Neural cell (in vitro differentiated cells): ENCODE results near the gene ID4. TPM values are rescaled to one million over a fixed set of nuclear protein-coding genes. Genes with fewer than 3 reads are reported as not detected.

Experiments
- H2AFZ ChIP-seq: fragments of 200-600, 300-800 bp; sonication (generic), shearing (Covaris generic); 2 replicates; pipeline ENCODE4 v1.6.0; 2014; ENCODE audit warnings: low read depth, mild to moderate bottlenecking, antibody characterized with exemption, low read length, moderate library complexity
- H3F3A ChIP-seq: fragments of 200-600 bp; shearing (Covaris generic); 2 replicates; pipeline ENCODE4 v1.6.1; 2016; ENCODE audit warnings: mild to moderate bottlenecking, moderate library complexity, mixed read lengths, antibody characterized with exemption, low read length; ENCODE audit not compliant: insufficient read depth, poor library complexity, severe bottlenecking
- H3K27ac ChIP-seq: fragments of 200-600, 300-800 bp; sonication (generic), shearing (Covaris generic); 2 replicates; pipeline ENCODE4 v1.5.1; 2014; ENCODE audit warnings: mild to moderate bottlenecking, low read length, moderate library complexity
- H3K27me3 ChIP-seq: fragments of 300-800, 200-600 bp; sonication (generic), shearing (Covaris generic); 2 replicates; pipeline ENCODE4 v1.6.0; 2014; ENCODE audit warnings: mild to moderate bottlenecking, low read depth, low read length, moderate library complexity; ENCODE audit not compliant: insufficient read depth
- H3K36me3 ChIP-seq: fragments of 300-800, 200-600 bp; sonication (generic), shearing (Covaris generic); 2 replicates; pipeline ENCODE4 v1.5.1; 2014; ENCODE audit warnings: mild to moderate bottlenecking, antibody characterized with exemption, low read length, moderate library complexity; ENCODE audit not compliant: insufficient read depth
- H3K4me2 ChIP-seq: fragments of 300-800, 200-600 bp; sonication (generic), shearing (Covaris generic); 2 replicates; pipeline ENCODE4 v1.6.0; 2014; ENCODE audit warnings: mild to moderate bottlenecking, low read length
- H3K4me3 ChIP-seq: fragments of 300-800, 200-600 bp; sonication (generic), shearing (Covaris generic); 2 replicates; pipeline ENCODE4 v1.5.1; 2014; ENCODE audit warnings: mild to moderate bottlenecking, low read length, moderate library complexity
- H3K79me2 ChIP-seq: fragments of 200-600 bp; shearing (Covaris generic); replicated peaks from 2 replicates; pipeline ENCODE4 v1.6.0; 2014; ENCODE audit warnings: mild to moderate bottlenecking, low read length, moderate library complexity; ENCODE audit not compliant: insufficient read depth
- H3K9ac ChIP-seq: fragments of 300-800, 200-600 bp; sonication (generic), shearing (Covaris generic); 2 replicates; pipeline ENCODE4 v1.6.1; 2016; ENCODE audit warnings: mild to moderate bottlenecking, low read length, mixed read lengths
- H3K9me2 ChIP-seq: fragments of 200-600 bp; shearing (Covaris generic); 2 replicates; pipeline ENCODE4 v1.6.1; 2016; ENCODE audit warnings: mild to moderate bottlenecking, low read length, mixed read lengths; ENCODE audit not compliant: insufficient read depth
- H3K9me3 ChIP-seq: fragments of 200-600, 300-800 bp; sonication (generic), shearing (Covaris generic); 2 replicates; pipeline ENCODE4 v1.6.1; 2016; ENCODE audit warnings: mild to moderate bottlenecking, mixed run types, low read length, moderate library complexity, mixed read lengths
- H4K20me1 ChIP-seq: fragments of 200-600 bp; shearing (Covaris generic); 2 replicates; pipeline ENCODE4 v1.6.1; 2016; ENCODE audit warnings: mild to moderate bottlenecking, mixed run types; ENCODE audit not compliant: insufficient read depth
- EP300 ChIP-seq: fragments of 450-650 bp; conservative IDR thresholded peaks from 2 replicates; pipeline ENCODE4 v1.6.1; 2014; ENCODE audit warnings: antibody characterized with exemption, mild to moderate bottlenecking, moderate library complexity; ENCODE audit not compliant: poor library complexity, severe bottlenecking
- EZH2 ChIP-seq: fragments of 200-600, 300-800 bp; shearing (Covaris generic), sonication (generic); IDR thresholded peaks from 2 replicates; pipeline ENCODE4 v1.6.1; 2014; ENCODE audit warnings: antibody characterized with exemption, low read length, borderline replicate concordance, mild to moderate bottlenecking; ENCODE audit not compliant: insufficient read depth, poor library complexity, severe bottlenecking
- MXI1 ChIP-seq: fragments of 450-650 bp; conservative IDR thresholded peaks from 2 replicates; pipeline ENCODE4 v1.6.1; 2014; ENCODE audit warnings: antibody characterized with exemption, mild to moderate bottlenecking; ENCODE audit not compliant: poor library complexity, severe bottlenecking
- POLR2AphosphoS5 ChIP-seq: IDR thresholded peaks from 2 replicates; pipeline ENCODE4 v1.6.1; 2012
- RAD21 ChIP-seq: fragments of 450-650 bp; conservative IDR thresholded peaks from 2 replicates; pipeline ENCODE4 v1.6.1; 2014; ENCODE audit warnings: antibody characterized with exemption, mild to moderate bottlenecking, moderate library complexity
- SMC3 ChIP-seq: fragments of 450-650 bp; conservative IDR thresholded peaks from 2 replicates; pipeline ENCODE4 v1.6.1; 2014; ENCODE audit warnings: antibody characterized with exemption, mild to moderate bottlenecking, moderate library complexity; ENCODE audit not compliant: poor library complexity
- TAF1 ChIP-seq: IDR thresholded peaks from 2 replicates; pipeline ENCODE4 v1.6.1; 2012; ENCODE audit warnings: low read depth
- polyA plus RNA-seq: library from polyadenylated mRNA; depleted of rRNA; stranded (reverse); fragments of >200 nt; gene quantifications from 2 replicates; pipeline ENCODE4 v1.2.3, GENCODE V29; 2014
- TF ChIP-seq, protein P1 (sequence below): fragments of 450-650 bp; IDR thresholded peaks from 2 replicates; pipeline ENCODE4 v1.5.1; 2014; ENCODE audit warnings: antibody characterized with exemption, mild to moderate bottlenecking, moderate library complexity; ENCODE audit not compliant: poor library complexity, severe bottlenecking
- TF ChIP-seq, protein P2 (sequence below): IDR thresholded peaks from 2 replicates; pipeline ENCODE4 v1.6.1; 2012; ENCODE audit warnings: borderline replicate concordance

Gene ID4
- polyA plus RNA-seq, 1 donor from 2014 or later, result 506 TPM

DNA sequence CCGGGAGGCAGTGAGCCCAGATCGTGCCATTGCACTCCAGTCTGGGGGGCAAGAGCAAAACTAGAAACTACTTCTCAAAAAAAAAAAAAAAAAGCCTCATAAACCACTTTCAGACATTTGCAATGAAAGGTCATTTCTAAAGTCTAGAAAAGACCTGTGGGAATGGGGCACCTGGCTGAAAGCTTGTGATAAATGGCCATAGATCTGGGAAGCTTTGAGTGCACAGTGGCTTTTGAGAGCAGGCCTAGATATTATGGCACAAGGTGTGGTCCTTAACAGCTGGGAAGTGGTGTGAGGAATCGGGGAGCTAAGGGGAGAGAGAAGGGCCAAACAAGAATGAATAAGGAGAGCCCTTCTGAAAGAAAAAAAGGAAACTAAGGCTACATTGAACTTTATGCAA lies 33.2 kb downstream of the ID4 start:
- Histone ChIP-seq H3K9me3 (no peaks in the 10 kb centered on the region), H3K9me2 (no peaks in the 10 kb centered on the region), H3K4me2 (no peak overlapping the region), H3K79me2 (no peaks in the 10 kb centered on the region), H4K20me1 (no peaks in the 10 kb centered on the region), H3K4me3 (no peak overlapping the region), H3K36me3 (no peaks in the 10 kb centered on the region), H3K27ac (no peak overlapping the region), H3K9ac (no peak overlapping the region), H3K27me3 (no peaks in the 10 kb centered on the region), H3F3A (peaks cover 4% of the 10 kb centered on the region), H2AFZ (no peak overlapping the region)
- TF ChIP-seq EZH2 (no peak), POLR2AphosphoS5 (no peak), EP300 (no peak), TAF1 (no peak), MXI1 (no peak), RAD21 (no peak), SMC3 (no peak)
- TF ChIP-seq, protein P1, sequence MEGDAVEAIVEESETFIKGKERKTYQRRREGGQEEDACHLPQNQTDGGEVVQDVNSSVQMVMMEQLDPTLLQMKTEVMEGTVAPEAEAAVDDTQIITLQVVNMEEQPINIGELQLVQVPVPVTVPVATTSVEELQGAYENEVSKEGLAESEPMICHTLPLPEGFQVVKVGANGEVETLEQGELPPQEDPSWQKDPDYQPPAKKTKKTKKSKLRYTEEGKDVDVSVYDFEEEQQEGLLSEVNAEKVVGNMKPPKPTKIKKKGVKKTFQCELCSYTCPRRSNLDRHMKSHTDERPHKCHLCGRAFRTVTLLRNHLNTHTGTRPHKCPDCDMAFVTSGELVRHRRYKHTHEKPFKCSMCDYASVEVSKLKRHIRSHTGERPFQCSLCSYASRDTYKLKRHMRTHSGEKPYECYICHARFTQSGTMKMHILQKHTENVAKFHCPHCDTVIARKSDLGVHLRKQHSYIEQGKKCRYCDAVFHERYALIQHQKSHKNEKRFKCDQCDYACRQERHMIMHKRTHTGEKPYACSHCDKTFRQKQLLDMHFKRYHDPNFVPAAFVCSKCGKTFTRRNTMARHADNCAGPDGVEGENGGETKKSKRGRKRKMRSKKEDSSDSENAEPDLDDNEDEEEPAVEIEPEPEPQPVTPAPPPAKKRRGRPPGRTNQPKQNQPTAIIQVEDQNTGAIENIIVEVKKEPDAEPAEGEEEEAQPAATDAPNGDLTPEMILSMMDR, result no peak
- TF ChIP-seq, protein P2, sequence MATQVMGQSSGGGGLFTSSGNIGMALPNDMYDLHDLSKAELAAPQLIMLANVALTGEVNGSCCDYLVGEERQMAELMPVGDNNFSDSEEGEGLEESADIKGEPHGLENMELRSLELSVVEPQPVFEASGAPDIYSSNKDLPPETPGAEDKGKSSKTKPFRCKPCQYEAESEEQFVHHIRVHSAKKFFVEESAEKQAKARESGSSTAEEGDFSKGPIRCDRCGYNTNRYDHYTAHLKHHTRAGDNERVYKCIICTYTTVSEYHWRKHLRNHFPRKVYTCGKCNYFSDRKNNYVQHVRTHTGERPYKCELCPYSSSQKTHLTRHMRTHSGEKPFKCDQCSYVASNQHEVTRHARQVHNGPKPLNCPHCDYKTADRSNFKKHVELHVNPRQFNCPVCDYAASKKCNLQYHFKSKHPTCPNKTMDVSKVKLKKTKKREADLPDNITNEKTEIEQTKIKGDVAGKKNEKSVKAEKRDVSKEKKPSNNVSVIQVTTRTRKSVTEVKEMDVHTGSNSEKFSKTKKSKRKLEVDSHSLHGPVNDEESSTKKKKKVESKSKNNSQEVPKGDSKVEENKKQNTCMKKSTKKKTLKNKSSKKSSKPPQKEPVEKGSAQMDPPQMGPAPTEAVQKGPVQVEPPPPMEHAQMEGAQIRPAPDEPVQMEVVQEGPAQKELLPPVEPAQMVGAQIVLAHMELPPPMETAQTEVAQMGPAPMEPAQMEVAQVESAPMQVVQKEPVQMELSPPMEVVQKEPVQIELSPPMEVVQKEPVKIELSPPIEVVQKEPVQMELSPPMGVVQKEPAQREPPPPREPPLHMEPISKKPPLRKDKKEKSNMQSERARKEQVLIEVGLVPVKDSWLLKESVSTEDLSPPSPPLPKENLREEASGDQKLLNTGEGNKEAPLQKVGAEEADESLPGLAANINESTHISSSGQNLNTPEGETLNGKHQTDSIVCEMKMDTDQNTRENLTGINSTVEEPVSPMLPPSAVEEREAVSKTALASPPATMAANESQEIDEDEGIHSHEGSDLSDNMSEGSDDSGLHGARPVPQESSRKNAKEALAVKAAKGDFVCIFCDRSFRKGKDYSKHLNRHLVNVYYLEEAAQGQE, result no peak

DNA sequence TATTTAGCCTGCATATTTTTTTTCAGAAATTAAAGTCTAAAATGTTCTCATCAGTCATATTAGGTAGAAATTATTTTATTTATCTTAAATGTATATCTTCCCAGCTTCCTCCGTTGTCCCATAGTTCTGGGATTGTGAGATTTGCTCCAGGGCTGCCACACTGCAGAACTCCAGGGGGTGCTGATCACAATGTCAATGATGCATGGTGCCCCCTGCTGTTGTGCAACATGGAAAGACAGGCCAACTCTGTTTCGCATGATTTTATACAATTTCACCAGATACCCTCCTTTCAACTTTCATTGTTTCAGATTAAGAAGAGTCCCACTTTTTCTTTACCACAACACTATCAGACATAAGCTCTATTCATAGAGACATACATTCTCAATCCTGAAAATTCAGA lies 35.9 kb downstream of the ID4 start:
- no peak overlapping the region for H3K9ac ChIP-seq
- H3K9me3 ChIP-seq, result no peaks in the 10 kb centered on the region
- H3K27me3 ChIP-seq, result no peaks in the 10 kb centered on the region
- H3K79me2 ChIP-seq, result no peaks in the 10 kb centered on the region
- no peak overlapping the region for H3K4me3 ChIP-seq
- H4K20me1 ChIP-seq, result no peaks in the 10 kb centered on the region
- TF ChIP-seq TAF1 (no peak), MXI1 (no peak), EZH2 (no peak), SMC3 (no peak), EP300 (no peak), RAD21 (no peak), POLR2AphosphoS5 (no peak)
- TF ChIP-seq, protein P2, result no peak
- TF ChIP-seq, protein P1, result no peak
- no peaks in the 10 kb centered on the region for H3K9me2 ChIP-seq
- no peak overlapping the region for H3K27ac ChIP-seq
- no peaks in the 10 kb centered on the region for H3K36me3 ChIP-seq
- H2AFZ ChIP-seq, result no peak overlapping the region
- H3K4me2 ChIP-seq, result no peak overlapping the region
- H3F3A ChIP-seq, result no peaks in the 10 kb centered on the region
